GM19043 (cell line): ENCODE measurements around the gene NR6A1.

Source experiments
- ATAC-seq: cut with Tn5 transposase; IDR thresholded peaks from one replicate; pipeline ENCODE4 v1.9.1; 2021; ENCODE audit warnings: low read depth; ENCODE audit not compliant: unreplicated experiment

NR6A1 gene

DNA sequence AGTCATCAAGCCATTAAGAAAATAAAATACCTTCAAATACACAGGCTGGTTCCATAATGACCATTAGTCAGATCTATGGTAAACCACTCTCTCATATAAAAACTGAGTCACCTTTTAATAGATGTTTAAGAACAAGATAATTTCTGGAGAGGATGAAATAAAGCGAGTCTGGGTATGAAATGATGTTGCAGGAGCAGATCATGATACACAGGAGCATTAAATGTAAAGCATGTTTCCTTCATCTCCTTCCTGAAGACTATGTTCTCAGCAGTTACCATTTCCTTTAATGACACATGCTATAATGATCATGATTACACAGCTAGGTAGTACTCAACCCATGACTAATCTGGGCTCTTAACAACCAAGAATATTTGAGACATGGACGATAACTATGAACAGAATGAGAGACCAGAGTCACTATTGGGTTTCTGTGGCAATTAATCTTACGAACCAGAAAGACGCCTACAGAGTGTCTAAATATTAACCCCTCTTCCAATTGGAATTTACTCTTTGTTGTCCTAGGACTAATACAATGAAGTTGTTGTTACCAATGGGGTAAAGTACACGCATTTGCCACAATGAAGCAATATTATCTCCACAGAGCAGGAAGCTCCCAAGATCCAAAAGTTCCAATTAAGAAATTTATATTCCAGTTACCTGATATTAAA, 105.6 kb downstream of the NR6A1 start:
- no peak for ATAC-seq

DNA sequence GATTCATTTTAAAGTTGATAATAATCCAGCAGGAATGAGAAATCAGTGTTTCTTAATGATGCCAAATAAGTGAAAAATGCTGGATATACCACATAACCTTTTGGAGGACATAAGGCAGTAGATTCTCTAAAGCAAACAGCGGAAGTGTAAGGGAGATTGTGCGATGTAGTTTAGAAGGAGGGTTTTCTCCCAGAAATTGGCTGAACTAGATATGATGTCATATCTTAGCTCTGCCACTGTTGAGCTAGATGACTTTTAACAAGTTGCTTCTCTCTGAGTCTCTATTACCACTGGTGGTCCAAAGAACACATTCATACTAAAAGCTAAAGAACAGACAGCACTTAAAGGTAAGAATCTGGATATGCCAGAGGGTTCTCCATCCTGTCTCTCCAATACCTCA, 107.0 kb downstream of the NR6A1 start:
- ATAC-seq, result no peak

- ATAC-seq, result no peak
These were observed 107.8 kb downstream of the NR6A1 start for GRCh38 chr9:124663046-124663961.

- ATAC-seq, result no peak
These were observed 108.5 kb downstream of the NR6A1 start for GRCh38 chr9:124662561-124662960.

GRCh38 chr9:124661271-124661670, 109.8 kb downstream of the NR6A1 start:
- ATAC-seq, result no peak

DNA sequence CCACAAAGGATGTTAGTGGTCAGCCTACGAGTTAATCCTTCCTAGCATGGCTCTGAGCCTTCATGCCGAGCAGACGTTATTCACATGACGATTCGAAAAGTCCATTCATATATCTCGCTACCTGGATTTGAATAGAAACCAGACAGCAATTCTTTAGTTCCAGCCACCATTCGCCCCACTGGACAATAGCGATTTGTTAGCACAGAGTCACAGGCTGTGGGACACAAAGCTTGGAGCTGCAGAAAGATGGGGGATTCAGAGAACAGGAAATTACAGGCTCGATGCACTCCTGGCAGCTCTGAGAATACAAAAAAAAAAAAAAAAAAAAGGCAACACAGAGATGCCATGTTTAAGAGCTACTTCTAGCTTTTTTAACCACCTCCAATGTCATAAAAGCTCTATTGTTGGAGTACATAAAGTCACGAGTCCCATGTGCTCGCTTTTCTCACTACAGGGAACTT, 110.7 kb downstream of the NR6A1 start:
- ATAC-seq, result no peak

DNA sequence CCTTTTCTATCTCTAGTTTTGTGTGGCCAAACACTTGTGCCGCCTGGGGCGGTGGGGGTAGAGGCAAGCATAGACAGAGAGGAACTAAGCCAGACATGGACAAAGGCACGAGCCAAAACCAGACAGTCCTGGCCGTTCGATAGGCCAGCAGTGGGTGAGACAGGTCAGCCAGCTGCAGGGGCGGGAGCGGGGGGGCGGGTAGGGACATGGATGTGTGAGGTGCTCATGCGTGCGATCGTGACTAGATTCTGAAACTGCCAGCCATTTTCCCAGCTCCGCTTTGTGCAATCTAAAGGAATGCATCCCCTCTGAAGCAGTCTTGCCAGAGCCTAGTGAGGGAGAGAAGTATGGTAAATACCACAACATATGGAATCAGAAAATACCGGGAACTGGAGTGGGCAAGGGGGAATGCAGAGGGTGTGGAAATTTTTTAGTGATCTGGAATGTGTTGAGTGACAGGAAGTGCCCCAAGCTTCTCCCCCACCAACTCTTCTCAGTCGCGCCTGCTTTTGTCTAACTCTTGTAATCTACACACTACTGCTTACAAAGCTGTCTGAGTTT, 111.9 kb downstream of the NR6A1 start:
- peak; percentile 49 for ATAC-seq

DNA sequence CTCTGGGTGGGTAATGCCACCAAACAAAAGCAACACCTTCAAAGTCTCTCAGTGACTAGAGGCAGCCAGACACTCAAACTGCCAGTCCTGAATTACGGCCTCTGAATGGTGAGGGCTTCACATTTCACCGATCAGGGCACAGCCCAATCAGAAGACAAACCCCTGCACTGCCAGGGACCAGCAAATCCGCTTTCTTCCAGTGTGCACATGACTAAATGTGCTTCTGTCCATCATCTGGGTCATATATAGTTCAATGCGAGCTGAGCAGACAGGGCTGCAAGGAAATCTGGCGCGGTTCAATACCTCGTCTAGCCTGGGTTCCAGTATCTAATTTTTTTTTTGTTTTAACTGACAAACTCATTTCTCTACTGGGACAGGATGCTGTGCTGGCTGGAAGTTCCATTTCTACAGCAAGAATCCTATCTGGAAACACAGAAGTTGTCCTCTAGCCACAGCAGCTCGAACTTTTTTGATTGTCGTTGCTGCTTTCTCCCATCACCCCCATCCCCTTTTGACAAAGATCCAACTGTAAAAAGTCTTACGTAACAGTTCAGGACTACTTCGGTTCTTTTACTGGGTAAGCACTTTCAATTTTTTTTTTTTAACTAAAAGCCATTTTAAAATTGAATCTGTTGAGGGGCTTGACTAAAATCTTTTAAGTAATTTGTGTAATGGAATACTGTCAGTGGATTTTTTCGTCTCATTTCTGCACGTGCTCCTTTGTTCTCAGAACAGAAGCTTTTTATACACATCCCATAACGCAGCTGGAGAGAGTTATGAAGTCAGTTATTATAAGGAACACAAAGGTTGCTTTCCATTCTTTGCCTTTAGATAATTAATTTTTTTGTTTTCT, 112.7 kb downstream of the NR6A1 start:
- ATAC-seq, result peak; percentile 80

GRCh38 chr9:124657516-124657915, 113.6 kb downstream of the NR6A1 start:
- no peak for ATAC-seq

- ATAC-seq, result no peak
These were observed 116.7 kb downstream of the NR6A1 start for GRCh38 chr9:124654431-124654830.

- no peak for ATAC-seq
These were observed 118.3 kb downstream of the NR6A1 start for GRCh38 chr9:124652615-124653393.

GRCh38 chr9:124652203-124652602, 118.9 kb downstream of the NR6A1 start:
- no peak for ATAC-seq

GRCh38 chr9:124645274-124645673, 125.8 kb downstream of the NR6A1 start:
- ATAC-seq, result no peak

DNA sequence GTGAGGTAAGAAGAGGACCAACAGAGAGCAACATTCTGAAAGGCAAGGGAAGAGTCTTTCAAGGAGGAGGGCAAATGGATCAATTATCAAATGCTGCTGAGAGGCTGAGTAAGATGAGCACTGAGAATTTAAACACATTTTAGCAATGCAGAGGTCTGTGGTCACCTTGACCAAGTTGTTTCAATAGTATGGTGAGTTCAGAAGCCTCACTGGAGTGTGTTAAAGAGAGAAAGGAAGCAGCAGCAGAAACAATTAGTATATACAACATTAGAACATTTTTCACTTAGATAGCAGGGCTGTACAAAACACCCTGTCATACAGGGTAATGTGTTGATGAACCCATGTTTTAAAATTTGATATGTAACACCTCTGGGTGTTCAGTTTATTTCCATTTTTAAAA, 131.5 kb downstream of the NR6A1 start:
- no peak for ATAC-seq

DNA sequence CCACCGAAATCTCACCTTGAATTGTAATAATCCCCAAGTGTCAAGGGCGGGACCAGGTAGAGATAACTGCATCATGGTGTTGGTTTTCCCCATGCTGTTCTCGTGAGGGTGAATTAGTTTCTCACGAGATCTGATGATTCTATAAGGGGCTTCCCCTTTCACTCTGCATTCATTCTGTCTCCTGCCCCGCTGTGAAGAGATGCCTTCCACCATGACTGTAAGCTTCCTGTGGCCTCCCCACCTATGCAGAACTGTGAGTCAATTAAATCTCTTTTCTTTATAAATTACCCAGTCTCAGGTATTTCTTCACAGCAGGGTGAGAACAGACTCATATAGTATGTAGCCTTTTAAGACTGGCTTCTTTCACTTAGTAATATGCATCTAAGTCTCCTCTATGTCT, 135.8 kb downstream of the NR6A1 start:
- no peak for ATAC-seq

- no peak for ATAC-seq
These were observed 139.0 kb downstream of the NR6A1 start for GRCh38 chr9:124632077-124632621.

DNA sequence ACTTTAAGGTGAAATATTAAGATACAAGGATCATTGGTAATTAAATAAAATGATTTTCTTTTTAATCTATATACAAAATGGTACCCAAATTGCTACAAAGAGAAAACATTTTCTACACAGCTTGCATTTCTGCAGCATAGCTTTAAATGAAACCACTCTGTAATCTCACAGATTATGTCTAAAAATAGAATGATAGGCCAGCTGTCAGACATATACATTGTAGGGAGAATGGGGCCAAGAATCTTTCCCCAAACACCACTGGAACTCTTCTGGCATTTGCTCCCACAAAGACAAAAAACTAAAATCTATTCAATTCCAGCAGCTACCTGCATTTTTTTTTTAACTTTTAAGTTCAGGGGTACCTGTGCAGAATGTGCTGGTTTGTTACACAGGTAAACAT, 139.8 kb downstream of the NR6A1 start:
- ATAC-seq, result no peak

DNA sequence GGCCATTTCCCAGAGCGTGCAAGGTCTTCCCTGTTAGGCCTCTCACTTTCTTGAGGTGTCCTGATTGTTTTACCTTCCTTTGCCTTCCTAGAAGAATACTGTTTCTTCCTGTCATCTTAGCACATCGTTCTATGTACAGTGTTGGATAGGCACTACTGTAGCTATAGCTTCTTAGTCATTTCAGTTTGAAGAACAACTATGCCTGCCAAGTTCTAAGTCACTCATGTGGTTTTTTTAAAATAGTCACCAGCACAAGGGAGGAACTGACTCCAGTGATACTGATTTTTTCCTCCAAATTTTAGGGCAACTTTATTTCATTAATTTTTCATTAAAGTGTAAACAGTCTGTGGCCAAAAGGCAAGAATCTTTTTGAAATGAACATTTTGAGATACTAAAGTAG, 141.5 kb downstream of the NR6A1 start:
- no peak for ATAC-seq

DNA sequence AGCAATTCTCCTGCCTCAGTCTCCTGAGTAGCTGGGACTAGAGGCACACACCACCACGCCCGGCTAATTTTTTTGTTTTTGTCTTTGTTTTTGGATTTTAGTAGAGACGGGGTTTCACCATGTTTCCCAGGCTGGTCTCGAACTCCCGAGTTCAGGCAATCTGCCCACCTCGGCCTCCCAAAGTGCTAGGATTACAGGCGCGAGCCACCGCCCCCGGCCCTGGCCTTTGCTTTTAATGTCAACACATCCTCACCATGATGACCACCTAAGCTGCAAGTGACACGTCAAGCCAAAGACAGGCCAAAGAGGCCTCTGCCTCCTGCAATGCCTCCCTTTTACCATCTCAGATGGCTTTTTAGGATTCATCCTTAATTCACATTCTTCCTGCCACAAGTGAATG, 142.4 kb downstream of the NR6A1 start:
- ATAC-seq, result no peak

DNA sequence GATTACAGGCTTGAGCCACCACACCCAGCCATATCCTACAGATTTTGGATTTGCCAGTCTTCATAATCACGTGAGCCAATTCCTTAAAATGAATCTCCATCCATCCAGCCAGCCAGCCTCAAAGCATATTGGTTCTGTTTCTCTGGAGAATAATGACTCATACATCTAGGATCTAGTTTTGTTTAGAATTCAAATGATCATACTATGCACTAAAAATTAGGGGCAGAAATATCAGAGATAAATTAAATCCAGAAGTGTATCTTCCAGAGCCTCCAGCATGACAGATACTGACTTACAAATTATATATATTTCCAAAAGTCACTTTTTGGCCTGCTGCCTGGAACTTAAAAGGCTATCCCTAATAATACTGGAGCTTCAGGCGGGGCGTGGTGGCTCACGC, 144.8 kb downstream of the NR6A1 start:
- no peak for ATAC-seq
